Gastrocnemius medialis (tissue), 4 donors: ENCODE data around the gene CKAP4.

ENCODE experiments used
- POLR2A ChIP-seq, 2 donors: fragments of 450-650 bp; IDR thresholded peaks; one replicate each; pipeline ENCODE4 v1.6.1; 2017; ENCODE audit warnings: antibody characterized with exemption in 2 of 2, mild to moderate bottlenecking in 2 of 2, moderate library complexity in 2 of 2
- TF ChIP-seq, protein P1 (sequence below), 5 experiments: fragments of 450-650 bp in 3 of 5; fragments of 200-600 bp in 2 of 5; sonication (generic) in 2 of 5; IDR thresholded peaks in 4 of 5; conservative IDR thresholded peaks in 1 of 5; 1 replicate in 4 of 5; 2 replicates in 1 of 5; pipeline ENCODE4 v1.5.1; 2016 to 2019; ENCODE audit warnings: antibody characterized with exemption in 5 of 5, mild to moderate bottlenecking in 3 of 5, moderate library complexity in 3 of 5

DNA sequence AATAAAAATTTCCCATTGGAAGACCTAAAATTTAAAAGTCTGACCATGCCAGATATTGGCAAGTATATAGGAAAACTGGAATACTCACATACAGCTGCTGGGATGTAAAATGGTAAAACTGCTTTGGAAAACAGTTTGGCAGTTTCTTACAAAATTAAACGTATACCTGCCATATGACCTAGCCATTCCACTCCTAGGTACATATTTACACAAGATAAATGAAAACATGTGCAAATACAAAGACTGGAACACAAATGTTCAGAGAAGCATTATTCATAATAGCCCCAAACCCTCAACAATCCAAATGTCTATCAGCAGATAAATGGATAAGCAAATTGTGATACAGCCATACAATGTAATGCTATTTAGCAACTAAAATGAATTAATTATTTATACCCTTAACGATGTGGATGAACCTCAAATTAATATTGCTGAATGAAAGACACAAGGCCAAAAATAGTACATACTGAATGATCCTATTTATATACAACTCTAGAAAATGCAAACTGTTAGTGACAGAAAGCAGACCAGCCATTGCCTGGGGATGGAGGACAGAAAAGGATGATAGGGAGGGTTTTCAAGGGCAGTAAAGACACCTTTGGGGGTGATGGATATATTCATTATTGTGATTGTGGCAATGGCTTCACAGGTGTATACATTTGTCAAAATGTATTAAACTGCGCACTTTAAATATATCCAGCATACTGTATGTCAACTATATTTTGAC is 33.4 kb upstream of the CKAP4 start:
- TF ChIP-seq POLR2A (IDR thresholded peaks at IDR 0.05), result no peak
- TF ChIP-seq, protein P1, sequence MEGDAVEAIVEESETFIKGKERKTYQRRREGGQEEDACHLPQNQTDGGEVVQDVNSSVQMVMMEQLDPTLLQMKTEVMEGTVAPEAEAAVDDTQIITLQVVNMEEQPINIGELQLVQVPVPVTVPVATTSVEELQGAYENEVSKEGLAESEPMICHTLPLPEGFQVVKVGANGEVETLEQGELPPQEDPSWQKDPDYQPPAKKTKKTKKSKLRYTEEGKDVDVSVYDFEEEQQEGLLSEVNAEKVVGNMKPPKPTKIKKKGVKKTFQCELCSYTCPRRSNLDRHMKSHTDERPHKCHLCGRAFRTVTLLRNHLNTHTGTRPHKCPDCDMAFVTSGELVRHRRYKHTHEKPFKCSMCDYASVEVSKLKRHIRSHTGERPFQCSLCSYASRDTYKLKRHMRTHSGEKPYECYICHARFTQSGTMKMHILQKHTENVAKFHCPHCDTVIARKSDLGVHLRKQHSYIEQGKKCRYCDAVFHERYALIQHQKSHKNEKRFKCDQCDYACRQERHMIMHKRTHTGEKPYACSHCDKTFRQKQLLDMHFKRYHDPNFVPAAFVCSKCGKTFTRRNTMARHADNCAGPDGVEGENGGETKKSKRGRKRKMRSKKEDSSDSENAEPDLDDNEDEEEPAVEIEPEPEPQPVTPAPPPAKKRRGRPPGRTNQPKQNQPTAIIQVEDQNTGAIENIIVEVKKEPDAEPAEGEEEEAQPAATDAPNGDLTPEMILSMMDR (IDR thresholded peaks at IDR 0.05 in 4 of 5, conservative IDR thresholded peaks at IDR 0.05 in 1 of 5), result no peak
